Panc1 (cell line): ENCODE results near the gene SLIT3. TPM values are rescaled to one million over a fixed set of nuclear protein-coding genes. Genes with fewer than 3 reads are reported as not detected.

Experiments
- ATAC-seq: fragments of 200-7000 bp; cut with Tn5 transposase; 2 replicates; pipeline ENCODE4 v1.9.1; 2020; ENCODE audit warnings: mild to moderate bottlenecking, moderate library complexity
- BruUV-seq: library from RNA; stranded (reverse); fragments of 400-500 nt; replicated peaks from 2 replicates; lab custom pipeline; 2021; lab: Mats Ljungman, UMichigan
- CTCF ChIA-PET: fragments of 300-600 bp; sonication (Branson Sonifier 250); formaldehyde crosslinking; loops from one replicate; lab custom pipeline; 2022; ENCODE audit warnings: antibody characterized with exemption; lab: Charles Lee
- POLR2A ChIA-PET: fragments of 300-600 bp; sonication (Branson Sonifier 250); formaldehyde crosslinking; loops from one replicate; lab custom pipeline; 2022; ENCODE audit warnings: antibody characterized with exemption; lab: Charles Lee
- DNase-seq: peaks from one replicate; pipeline ENCODE4 v3.0.0-alpha.2; 2010; ENCODE audit warnings: low read depth, low spot score
- H3K27ac ChIP-seq: 2 replicates; pipeline ENCODE4 v1.5.1; 2011; ENCODE audit warnings: mild to moderate bottlenecking, low read length, inconsistent platforms
- H3K27me3 ChIP-seq: fragments of 200-500 bp; sonication (Bioruptor generic); 2 replicates; pipeline ENCODE4 v1.6.0; 2014; ENCODE audit warnings: low read length, inconsistent platforms; ENCODE audit not compliant: control insufficient read depth, insufficient read depth
- H3K36me3 ChIP-seq: fragments of 200-500 bp; sonication (Bioruptor generic); 2 replicates; pipeline ENCODE4 v1.5.1; 2014; ENCODE audit warnings: inconsistent platforms, mild to moderate bottlenecking, low read length, moderate library complexity; ENCODE audit not compliant: control insufficient read depth, insufficient read depth
- H3K4me1 ChIP-seq: 2 replicates; pipeline ENCODE4 v1.5.1; 2011; ENCODE audit warnings: inconsistent platforms, mild to moderate bottlenecking, low read length, moderate library complexity; ENCODE audit not compliant: control insufficient read depth, insufficient read depth
- H3K4me3 ChIP-seq, 2 experiments: 2 replicates each; pipeline ENCODE4 v1.5.1; 2011 to 2012; ENCODE audit warnings: low read depth in 2 of 2, low read length in 2 of 2, mild to moderate bottlenecking in 2 of 2, inconsistent platforms in 1 of 2, moderate library complexity in 1 of 2
- H3K9me3 ChIP-seq: fragments of 200-500 bp; sonication (Bioruptor generic); 2 replicates; pipeline ENCODE4 v1.5.1; 2014; ENCODE audit warnings: low read depth, mild to moderate bottlenecking, inconsistent platforms, low read length, moderate library complexity; ENCODE audit not compliant: control insufficient read depth, insufficient read depth
- CTCF ChIP-seq: fragments of 450-650 bp; IDR thresholded peaks from 2 replicates; pipeline ENCODE4 v1.5.1; 2017; ENCODE audit warnings: mild to moderate bottlenecking
- POLR2AphosphoS5 ChIP-seq: IDR thresholded peaks from 2 replicates; pipeline ENCODE4 v1.6.1; 2012; ENCODE audit warnings: mild to moderate bottlenecking, low read depth, low read length, moderate library complexity
- SIN3A ChIP-seq: IDR thresholded peaks from 2 replicates; pipeline ENCODE4 v1.6.1; 2012; ENCODE audit warnings: low read depth, mild to moderate bottlenecking, low read length, moderate library complexity, borderline replicate concordance; ENCODE audit not compliant: insufficient read depth
- TCF7L2 ChIP-seq: IDR thresholded peaks from 2 replicates; pipeline ENCODE4 v1.6.1; 2011; ENCODE audit warnings: mild to moderate bottlenecking, low read depth, low read length, inconsistent platforms
- in situ Hi-C: cut with HindIII; loops from 2 replicates; pipeline ENCODE4 v1.10.0; 2016; ENCODE audit warnings: low sequenced_read_pairs, low pct_unique_long_range_greater_than_20kb
- intact Hi-C: fragments of 100-400 bp; cut with micrococcal nuclease; formaldehyde crosslinking; loops from one replicate; pipeline ENCODE4 v1.10.0; 2022; ENCODE audit not compliant: unreplicated experiment
- total RNA-seq: library from RNA; stranded (reverse); gene quantifications from one replicate; pipeline ENCODE4 v1.2.1, GENCODE V29; 2021; ENCODE audit not compliant: unreplicated experiment
- TF ChIP-seq, protein P1 (sequence below), 2 experiments: IDR thresholded peaks; 2 replicates each; pipeline ENCODE4 v1.6.1; 2011 to 2012; ENCODE audit warnings: low read depth in 2 of 2, control low read depth in 1 of 2, low read length in 1 of 2, mild to moderate bottlenecking in 1 of 2, moderate library complexity in 1 of 2; ENCODE audit not compliant: insufficient read depth in 1 of 2

Gene SLIT3
- total RNA-seq, 1 experiment from 2014 or later = 26.4 TPM

DNA sequence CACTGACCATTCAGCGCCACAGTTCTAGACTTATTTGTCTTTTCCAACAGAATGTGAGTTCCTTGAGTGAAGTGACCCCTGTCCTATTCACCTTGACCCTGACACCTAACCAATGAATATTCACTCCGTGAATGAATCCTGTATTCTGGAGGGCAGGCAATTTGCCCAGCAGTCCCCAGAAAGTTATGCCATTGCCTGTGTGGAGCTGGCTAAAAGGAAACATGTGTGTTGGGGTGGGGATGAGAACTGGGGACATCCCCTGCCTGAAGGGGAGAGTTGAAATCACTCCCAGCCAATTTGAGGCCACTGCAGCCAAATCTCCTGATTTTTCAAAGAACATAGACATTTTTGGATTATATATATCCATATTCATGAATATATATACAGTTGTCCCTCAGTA lies 199.0 kb downstream of the SLIT3 start:
- Histone ChIP-seq H3K4me1 (no peaks in the 10 kb centered on the region), H3K27me3 (no peaks in the 10 kb centered on the region), H3K36me3 (no peaks in the 10 kb centered on the region), H3K9me3 (no peaks in the 10 kb centered on the region), H3K4me3 (no peak overlapping the region), H3K27ac (no peak overlapping the region)
- POLR2A ChIA-PET = no interaction called here
- ATAC-seq = no peak
- TF ChIP-seq TCF7L2 = no peak
- TF ChIP-seq CTCF = no peak
- no peak for TF ChIP-seq SIN3A
- TF ChIP-seq, protein P1, sequence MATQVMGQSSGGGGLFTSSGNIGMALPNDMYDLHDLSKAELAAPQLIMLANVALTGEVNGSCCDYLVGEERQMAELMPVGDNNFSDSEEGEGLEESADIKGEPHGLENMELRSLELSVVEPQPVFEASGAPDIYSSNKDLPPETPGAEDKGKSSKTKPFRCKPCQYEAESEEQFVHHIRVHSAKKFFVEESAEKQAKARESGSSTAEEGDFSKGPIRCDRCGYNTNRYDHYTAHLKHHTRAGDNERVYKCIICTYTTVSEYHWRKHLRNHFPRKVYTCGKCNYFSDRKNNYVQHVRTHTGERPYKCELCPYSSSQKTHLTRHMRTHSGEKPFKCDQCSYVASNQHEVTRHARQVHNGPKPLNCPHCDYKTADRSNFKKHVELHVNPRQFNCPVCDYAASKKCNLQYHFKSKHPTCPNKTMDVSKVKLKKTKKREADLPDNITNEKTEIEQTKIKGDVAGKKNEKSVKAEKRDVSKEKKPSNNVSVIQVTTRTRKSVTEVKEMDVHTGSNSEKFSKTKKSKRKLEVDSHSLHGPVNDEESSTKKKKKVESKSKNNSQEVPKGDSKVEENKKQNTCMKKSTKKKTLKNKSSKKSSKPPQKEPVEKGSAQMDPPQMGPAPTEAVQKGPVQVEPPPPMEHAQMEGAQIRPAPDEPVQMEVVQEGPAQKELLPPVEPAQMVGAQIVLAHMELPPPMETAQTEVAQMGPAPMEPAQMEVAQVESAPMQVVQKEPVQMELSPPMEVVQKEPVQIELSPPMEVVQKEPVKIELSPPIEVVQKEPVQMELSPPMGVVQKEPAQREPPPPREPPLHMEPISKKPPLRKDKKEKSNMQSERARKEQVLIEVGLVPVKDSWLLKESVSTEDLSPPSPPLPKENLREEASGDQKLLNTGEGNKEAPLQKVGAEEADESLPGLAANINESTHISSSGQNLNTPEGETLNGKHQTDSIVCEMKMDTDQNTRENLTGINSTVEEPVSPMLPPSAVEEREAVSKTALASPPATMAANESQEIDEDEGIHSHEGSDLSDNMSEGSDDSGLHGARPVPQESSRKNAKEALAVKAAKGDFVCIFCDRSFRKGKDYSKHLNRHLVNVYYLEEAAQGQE (IDR thresholded peaks at IDR 0.05; ENCODE audit: insufficient read depth in 1 of 2, low read depth in 2 of 2, low read length in 1 of 2) = no peak
- no peak for TF ChIP-seq POLR2AphosphoS5
- no peak for DNase-seq
- BruUV-seq = no TSS peak
- in situ Hi-C loops = no loop called here
- intact Hi-C loops = no loop called here
- CTCF ChIA-PET = no interaction called here

- in situ Hi-C loops = no loop called here
- DNase-seq (no peak), ATAC-seq (no peak)
- intact Hi-C loops = no loop called here
- Histone ChIP-seq H3K4me3 (no peak overlapping the region), H3K27me3 (no peaks in the 10 kb centered on the region), H3K36me3 (no peaks in the 10 kb centered on the region), H3K9me3 (no peaks in the 10 kb centered on the region), H3K4me1 (no peaks in the 10 kb centered on the region), H3K27ac (no peak overlapping the region)
- no TSS peak for BruUV-seq
- ChIA-PET CTCF (no interaction called here), POLR2A (no interaction called here)
- TF ChIP-seq TCF7L2 (no peak), POLR2AphosphoS5 (no peak), SIN3A (no peak), CTCF (no peak)
- TF ChIP-seq, protein P1 (IDR thresholded peaks at IDR 0.05; ENCODE audit: insufficient read depth in 1 of 2, low read depth in 2 of 2, low read length in 1 of 2) = no peak
Observed at GRCh38 chr5:169100735-169101075, 200.2 kb downstream of the SLIT3 start.
